ENCODE data around the gene CACNA1H. TPM values are rescaled to one million over a fixed set of nuclear protein-coding genes. Genes with fewer than 3 reads are reported as not detected.

CACNA1H gene
- polyA plus RNA-seq, 1 donor = 9.8 TPM

- no peak for DNase-seq
- Histone ChIP-seq H3K4me3 (ENCODE audit: low read length) (no peak overlapping the region), H3K36me3 (ENCODE audit: control insufficient read depth, insufficient read depth, low read length) (no peaks in the 10 kb centered on the region), H3K27ac (ENCODE audit: low read length) (no peak overlapping the region), H3K27me3 (ENCODE audit: control insufficient read depth, insufficient read depth, low read length) (peaks cover 22% of the 10 kb centered on the region), H3K9me3 (ENCODE audit: control insufficient read depth, low read depth, low read length) (no peaks in the 10 kb centered on the region), H3K4me1 (ENCODE audit: control insufficient read depth, insufficient read depth, low read length) (no peaks in the 10 kb centered on the region)
- WGBS (ENCODE audit: insufficient coverage, low lambda C conversion rate) = no CpG with 5 or more reads among the region's 16 CpGs
Observed at GRCh38 chr16:1113489-1113888, 39.4 kb upstream of the CACNA1H start.

DNA sequence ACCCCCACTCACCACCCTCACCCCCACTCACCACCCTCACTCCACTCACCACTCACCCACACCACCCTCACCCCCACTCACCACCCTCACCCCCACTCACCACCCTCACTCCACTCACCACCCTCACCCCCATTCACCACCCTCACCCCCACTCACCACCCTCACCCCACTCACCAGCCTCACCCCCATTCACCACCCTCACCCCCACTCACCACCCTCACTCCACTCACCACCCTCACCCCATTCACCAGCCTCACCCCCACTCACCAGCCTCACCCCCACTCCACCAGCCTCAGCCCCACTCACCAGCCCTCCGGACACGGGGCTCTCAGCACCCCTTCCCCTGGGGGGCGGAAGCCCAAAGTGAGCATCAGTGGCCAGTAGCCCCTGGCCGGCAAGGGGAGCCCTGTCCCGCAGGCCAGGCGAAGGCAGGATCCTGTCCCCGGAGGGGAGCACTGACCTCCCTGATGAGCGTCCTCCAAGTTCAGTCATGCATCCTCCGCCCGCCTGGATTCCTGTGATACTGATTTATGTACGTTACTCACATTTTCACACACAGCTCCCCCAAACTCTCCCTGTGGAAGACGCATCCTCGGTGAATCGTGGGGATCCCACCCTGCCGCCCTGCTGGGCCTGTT, 38.9 kb upstream of the CACNA1H start:
- WGBS (ENCODE audit: insufficient coverage, low lambda C conversion rate) = no CpG with 5 or more reads among the region's 15 CpGs
- H3K27me3 ChIP-seq (ENCODE audit: control insufficient read depth, insufficient read depth, low read length) = peaks cover 17% of the 10 kb centered on the region
- no peak for DNase-seq

GRCh38 chr16:1116693-1117077, 36.2 kb upstream of the CACNA1H start:
- H3K4me3 ChIP-seq (ENCODE audit: low read length) = no peak overlapping the region
- no peak for DNase-seq
- H3K9me3 ChIP-seq (ENCODE audit: control insufficient read depth, low read depth, low read length) = no peaks in the 10 kb centered on the region
- peaks cover 8% of the 10 kb centered on the region for H3K27me3 ChIP-seq (ENCODE audit: control insufficient read depth, insufficient read depth, low read length)
- no peaks in the 10 kb centered on the region for H3K36me3 ChIP-seq (ENCODE audit: control insufficient read depth, insufficient read depth, low read length)
- no peak overlapping the region for H3K27ac ChIP-seq (ENCODE audit: low read length)
- no CpG with 5 or more reads among the region's 16 CpGs for WGBS (ENCODE audit: insufficient coverage, low lambda C conversion rate)
- H3K4me1 ChIP-seq (ENCODE audit: control insufficient read depth, insufficient read depth, low read length) = no peaks in the 10 kb centered on the region

More for the DNA sequence above, 38.9 kb upstream of the CACNA1H start:
- no peaks in the 10 kb centered on the region for H3K36me3 ChIP-seq (ENCODE audit: control insufficient read depth, insufficient read depth, low read length)
- no peaks in the 10 kb centered on the region for H3K4me1 ChIP-seq (ENCODE audit: control insufficient read depth, insufficient read depth, low read length)
- no peak overlapping the region for H3K27ac ChIP-seq (ENCODE audit: low read length)
- no peaks in the 10 kb centered on the region for H3K9me3 ChIP-seq (ENCODE audit: control insufficient read depth, low read depth, low read length)
- no peak overlapping the region for H3K4me3 ChIP-seq (ENCODE audit: low read length)

DNA sequence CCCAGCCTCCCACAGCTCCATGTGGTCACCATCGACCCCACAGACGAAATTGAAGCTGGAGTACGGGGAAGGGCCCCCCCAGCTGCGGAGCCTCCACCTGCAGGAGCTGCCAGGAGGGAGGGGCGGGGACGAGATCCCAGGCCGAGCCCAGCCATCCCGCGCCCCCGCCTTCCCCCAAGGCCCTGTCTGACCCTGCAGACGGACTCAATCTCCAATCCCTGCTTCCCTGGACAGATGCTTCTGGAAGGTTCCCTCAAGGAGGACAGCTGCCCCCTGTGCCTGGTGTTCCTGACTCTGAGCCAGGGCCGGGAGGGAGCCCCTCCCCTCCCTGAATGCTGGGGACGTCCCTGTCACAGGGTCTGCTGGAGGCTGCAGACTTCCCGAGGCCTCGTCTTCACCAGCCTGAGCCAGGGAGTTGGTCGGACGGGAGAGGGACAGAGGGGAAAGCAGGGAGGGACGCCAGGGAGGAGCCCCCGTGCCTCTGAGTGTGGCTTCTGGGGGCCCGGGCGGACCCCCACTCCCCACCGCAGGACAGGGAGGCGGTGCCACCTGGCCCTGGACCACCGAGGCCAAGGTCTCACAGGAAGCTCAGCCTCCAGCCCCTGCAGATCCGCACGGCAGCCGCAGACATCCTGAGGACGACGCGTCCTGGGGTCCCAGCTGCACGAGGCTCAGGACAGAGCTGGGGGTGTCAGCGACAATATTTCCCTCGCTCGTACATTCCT, 35.6 kb upstream of the CACNA1H start:
- no CpG with 5 or more reads among the region's 34 CpGs for WGBS (ENCODE audit: insufficient coverage, low lambda C conversion rate)
- H3K27ac ChIP-seq (ENCODE audit: low read length) = no peak overlapping the region
- no peaks in the 10 kb centered on the region for H3K9me3 ChIP-seq (ENCODE audit: control insufficient read depth, low read depth, low read length)
- H3K4me3 ChIP-seq (ENCODE audit: low read length) = no peak overlapping the region
- no peaks in the 10 kb centered on the region for H3K4me1 ChIP-seq (ENCODE audit: control insufficient read depth, insufficient read depth, low read length)
- no peak for DNase-seq
- peaks cover 5% of the 10 kb centered on the region for H3K27me3 ChIP-seq (ENCODE audit: control insufficient read depth, insufficient read depth, low read length)
- no peaks in the 10 kb centered on the region for H3K36me3 ChIP-seq (ENCODE audit: control insufficient read depth, insufficient read depth, low read length)

- H3K4me3 ChIP-seq (ENCODE audit: low read length) = no peak overlapping the region
- no peaks in the 10 kb centered on the region for H3K4me1 ChIP-seq (ENCODE audit: control insufficient read depth, insufficient read depth, low read length)
- WGBS (ENCODE audit: insufficient coverage, low lambda C conversion rate) = no CpG with 5 or more reads among the region's 19 CpGs
- H3K27ac ChIP-seq (ENCODE audit: low read length) = no peak overlapping the region
- no peaks in the 10 kb centered on the region for H3K36me3 ChIP-seq (ENCODE audit: control insufficient read depth, insufficient read depth, low read length)
- no peak for DNase-seq
- H3K9me3 ChIP-seq (ENCODE audit: control insufficient read depth, low read depth, low read length) = no peaks in the 10 kb centered on the region
- H3K27me3 ChIP-seq (ENCODE audit: control insufficient read depth, insufficient read depth, low read length) = peaks cover 3% of the 10 kb centered on the region
Observed at GRCh38 chr16:1117926-1118325, 35.0 kb upstream of the CACNA1H start.

GRCh38 chr16:1119129-1119528, 33.8 kb upstream of the CACNA1H start:
- Histone ChIP-seq H3K36me3 (ENCODE audit: control insufficient read depth, insufficient read depth, low read length) (no peaks in the 10 kb centered on the region), H3K4me1 (ENCODE audit: control insufficient read depth, insufficient read depth, low read length) (no peaks in the 10 kb centered on the region), H3K27ac (ENCODE audit: low read length) (no peak overlapping the region), H3K9me3 (ENCODE audit: control insufficient read depth, low read depth, low read length) (no peaks in the 10 kb centered on the region), H3K27me3 (ENCODE audit: control insufficient read depth, insufficient read depth, low read length) (no peaks in the 10 kb centered on the region), H3K4me3 (ENCODE audit: low read length) (no peak overlapping the region)
- no CpG with 5 or more reads among the region's 19 CpGs for WGBS (ENCODE audit: insufficient coverage, low lambda C conversion rate)
- no peak for DNase-seq

DNA sequence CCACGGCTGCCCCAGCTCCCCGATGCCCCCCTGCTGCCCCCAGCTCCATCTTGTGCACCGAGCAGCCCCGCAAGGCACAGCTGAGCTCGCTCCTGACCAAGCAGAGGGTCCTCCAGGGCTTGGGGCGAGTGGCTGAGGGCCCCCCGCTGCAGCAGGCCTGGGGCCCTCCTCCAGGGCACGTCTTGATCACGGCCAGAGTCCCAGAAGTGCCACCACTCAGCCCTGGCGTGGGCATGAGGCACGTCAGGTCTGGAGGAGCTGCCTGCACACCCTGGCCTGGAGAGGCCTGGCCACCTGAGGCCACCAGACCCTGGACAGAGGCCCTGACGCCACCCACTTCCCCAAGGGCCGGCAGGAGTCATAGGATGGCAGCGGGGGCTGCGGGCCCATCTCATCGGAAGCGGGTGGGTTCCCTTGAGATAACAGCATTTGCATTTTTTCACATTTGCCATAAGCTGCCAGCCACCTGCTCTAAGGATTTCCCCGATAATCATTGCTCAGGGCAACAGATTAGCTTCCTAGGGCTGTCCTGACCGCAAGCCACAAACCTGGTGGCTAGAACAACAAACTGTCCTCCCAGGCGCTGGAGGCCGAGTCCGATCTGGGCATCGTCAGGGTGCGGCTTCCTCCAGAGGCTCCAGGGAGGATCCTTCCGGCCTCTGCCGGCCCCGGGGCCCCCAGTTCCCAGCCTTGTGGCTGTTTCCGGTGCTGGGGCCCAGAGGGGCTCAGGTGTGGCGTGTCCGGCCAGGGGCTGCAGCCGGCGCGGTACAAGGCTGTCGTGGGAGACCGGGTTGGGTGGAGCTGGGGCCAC, 32.9 kb upstream of the CACNA1H start:
- Histone ChIP-seq H3K27me3 (ENCODE audit: control insufficient read depth, insufficient read depth, low read length) (no peaks in the 10 kb centered on the region), H3K4me1 (ENCODE audit: control insufficient read depth, insufficient read depth, low read length) (peaks cover 3% of the 10 kb centered on the region), H3K36me3 (ENCODE audit: control insufficient read depth, insufficient read depth, low read length) (no peaks in the 10 kb centered on the region), H3K4me3 (ENCODE audit: low read length) (no peak overlapping the region), H3K9me3 (ENCODE audit: control insufficient read depth, low read depth, low read length) (no peaks in the 10 kb centered on the region), H3K27ac (ENCODE audit: low read length) (no peak overlapping the region)
- DNase-seq = no peak
- no CpG with 5 or more reads among the region's 35 CpGs for WGBS (ENCODE audit: insufficient coverage, low lambda C conversion rate)

- Histone ChIP-seq H3K27ac (ENCODE audit: low read length) (no peak overlapping the region), H3K4me3 (ENCODE audit: low read length) (no peak overlapping the region), H3K27me3 (ENCODE audit: control insufficient read depth, insufficient read depth, low read length) (no peaks in the 10 kb centered on the region), H3K4me1 (ENCODE audit: control insufficient read depth, insufficient read depth, low read length) (peaks cover 6% of the 10 kb centered on the region), H3K9me3 (ENCODE audit: control insufficient read depth, low read depth, low read length) (no peaks in the 10 kb centered on the region), H3K36me3 (ENCODE audit: control insufficient read depth, insufficient read depth, low read length) (no peaks in the 10 kb centered on the region)
- no CpG with 5 or more reads among the region's 22 CpGs for WGBS (ENCODE audit: insufficient coverage, low lambda C conversion rate)
- DNase-seq = no peak
Observed at GRCh38 chr16:1120577-1120941, 32.3 kb upstream of the CACNA1H start.

DNA sequence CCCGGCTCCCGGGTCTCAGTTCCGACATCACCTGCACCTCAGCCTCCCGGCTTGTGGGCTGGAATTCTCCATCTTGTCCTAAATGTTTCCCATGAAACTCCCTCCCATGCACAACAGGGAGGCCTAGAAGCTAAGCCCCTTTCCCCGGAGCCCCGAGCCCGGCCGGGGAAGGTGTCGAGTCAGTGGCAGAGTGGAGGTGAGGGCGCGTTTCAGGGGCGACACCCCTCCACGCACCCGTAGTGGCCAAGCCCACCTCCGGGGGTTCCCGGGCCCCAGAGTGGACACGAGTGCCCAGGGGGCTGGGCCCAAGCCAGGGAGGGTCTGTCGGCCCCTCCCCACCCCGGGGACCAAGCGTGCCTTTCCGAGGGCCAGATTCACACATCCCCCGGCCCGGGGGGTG, 31.9 kb upstream of the CACNA1H start:
- Histone ChIP-seq H3K36me3 (ENCODE audit: control insufficient read depth, insufficient read depth, low read length) (no peaks in the 10 kb centered on the region), H3K27me3 (ENCODE audit: control insufficient read depth, insufficient read depth, low read length) (no peaks in the 10 kb centered on the region), H3K4me3 (ENCODE audit: low read length) (no peak overlapping the region), H3K9me3 (ENCODE audit: control insufficient read depth, low read depth, low read length) (no peaks in the 10 kb centered on the region), H3K4me1 (ENCODE audit: control insufficient read depth, insufficient read depth, low read length) (peaks cover 10% of the 10 kb centered on the region), H3K27ac (ENCODE audit: low read length) (no peak overlapping the region)
- WGBS (ENCODE audit: insufficient coverage, low lambda C conversion rate) = no CpG with 5 or more reads among the region's 23 CpGs
- no peak for DNase-seq

DNA sequence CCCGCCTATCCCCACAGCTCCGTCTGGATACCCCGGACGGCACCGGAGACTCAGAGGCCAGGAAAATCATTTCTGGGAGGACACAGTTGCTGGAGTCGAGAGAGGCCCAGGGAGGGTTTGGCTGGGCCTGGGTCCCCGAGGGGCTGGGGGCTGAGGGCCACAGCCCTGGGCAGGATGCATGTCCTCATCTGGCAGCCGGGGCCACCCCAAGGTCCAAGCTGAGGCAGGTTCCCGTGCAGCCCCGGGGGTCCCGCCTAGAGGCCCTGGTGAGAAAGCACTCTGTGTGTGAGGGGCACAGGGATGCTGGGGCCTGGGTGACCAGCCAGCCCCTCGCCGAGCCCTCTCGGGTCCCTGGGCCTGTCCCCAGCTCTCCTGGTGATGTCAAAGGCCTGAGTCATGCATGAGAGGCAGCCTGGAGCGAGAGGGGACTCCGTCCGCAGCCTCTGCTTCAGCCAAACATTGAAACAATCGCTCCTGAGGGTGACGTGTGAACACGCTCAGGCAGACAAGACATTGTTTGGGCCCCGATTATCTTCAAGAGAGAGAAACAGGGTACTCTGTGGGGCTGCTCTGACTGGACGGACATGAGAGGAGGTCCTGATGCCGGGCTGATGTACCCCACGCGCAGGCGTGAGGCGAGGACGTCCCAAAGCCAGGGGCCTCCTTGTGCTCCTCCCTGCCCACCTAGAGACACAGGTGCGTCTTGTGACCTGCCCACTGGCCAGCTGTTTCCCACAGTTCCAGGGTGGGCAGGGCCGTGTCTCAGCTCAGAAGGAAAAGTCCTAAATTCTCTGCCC, 31.1 kb upstream of the CACNA1H start:
- Histone ChIP-seq H3K36me3 (ENCODE audit: control insufficient read depth, insufficient read depth, low read length) (no peaks in the 10 kb centered on the region), H3K4me1 (ENCODE audit: control insufficient read depth, insufficient read depth, low read length) (peaks cover 10% of the 10 kb centered on the region), H3K4me3 (ENCODE audit: low read length) (no peak overlapping the region), H3K27me3 (ENCODE audit: control insufficient read depth, insufficient read depth, low read length) (peaks cover 2% of the 10 kb centered on the region), H3K9me3 (ENCODE audit: control insufficient read depth, low read depth, low read length) (no peaks in the 10 kb centered on the region), H3K27ac (ENCODE audit: low read length) (no peak overlapping the region)
- no peak for DNase-seq
- WGBS (ENCODE audit: insufficient coverage, low lambda C conversion rate) = no CpG with 5 or more reads among the region's 30 CpGs
